HG02763 (cell line): ENCODE results near the gene DOCK1.

Experiments used
- ATAC-seq: cut with Tn5 transposase; IDR thresholded peaks from one replicate; pipeline ENCODE4 v1.9.1; 2021; ENCODE audit warnings: mild to moderate bottlenecking, moderate library complexity; ENCODE audit not compliant: unreplicated experiment

Gene DOCK1

DNA sequence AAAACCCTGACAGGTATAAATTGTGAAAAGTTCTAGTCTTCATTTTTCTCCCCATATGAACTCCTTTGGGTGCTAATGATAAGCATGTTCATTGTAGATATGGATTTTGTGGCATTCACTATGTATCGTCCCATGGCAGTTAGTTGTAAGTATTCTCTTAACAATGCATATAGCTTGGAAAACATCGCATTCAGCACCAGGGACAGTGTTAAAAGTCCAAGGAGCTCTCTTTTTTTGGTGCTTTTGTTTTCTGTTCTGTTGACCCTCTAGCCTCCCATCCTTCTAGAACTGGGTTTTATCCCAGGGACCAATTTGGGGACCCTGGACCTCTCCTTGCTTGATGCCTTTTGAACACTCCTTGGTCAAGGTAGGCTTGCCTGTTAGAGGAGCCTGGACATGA is 253.4 kb downstream of the DOCK1 start:
- ATAC-seq = no peak

DNA sequence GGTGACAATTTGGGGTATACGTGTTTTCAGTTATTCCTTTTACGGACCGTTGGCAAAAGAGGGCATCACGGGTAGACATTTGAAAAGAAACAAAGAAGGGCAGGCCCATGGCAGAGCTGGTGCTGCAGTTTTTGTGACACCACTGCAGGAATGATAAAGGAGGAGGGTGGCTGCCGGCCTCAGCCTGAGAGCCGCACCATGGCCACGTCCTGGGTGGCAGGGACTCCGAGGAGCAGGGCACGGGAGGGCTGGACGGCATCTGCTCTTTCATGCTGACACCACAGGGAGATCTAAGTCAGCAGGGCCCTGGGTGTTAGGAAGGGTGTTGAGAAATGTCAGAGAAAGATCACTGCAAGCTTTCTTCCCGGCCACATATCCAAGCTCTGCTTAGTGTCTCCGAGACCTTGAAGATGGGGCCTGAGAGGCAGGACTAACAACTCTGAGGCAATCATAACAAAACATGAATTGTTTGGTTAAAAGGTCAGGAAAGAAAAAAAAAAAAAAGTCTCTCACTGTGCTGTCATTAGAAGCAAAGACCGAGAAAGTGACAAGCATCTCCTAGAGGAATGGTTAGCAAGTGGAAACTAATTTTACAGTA is 254.5 kb downstream of the DOCK1 start:
- ATAC-seq = no peak

DNA sequence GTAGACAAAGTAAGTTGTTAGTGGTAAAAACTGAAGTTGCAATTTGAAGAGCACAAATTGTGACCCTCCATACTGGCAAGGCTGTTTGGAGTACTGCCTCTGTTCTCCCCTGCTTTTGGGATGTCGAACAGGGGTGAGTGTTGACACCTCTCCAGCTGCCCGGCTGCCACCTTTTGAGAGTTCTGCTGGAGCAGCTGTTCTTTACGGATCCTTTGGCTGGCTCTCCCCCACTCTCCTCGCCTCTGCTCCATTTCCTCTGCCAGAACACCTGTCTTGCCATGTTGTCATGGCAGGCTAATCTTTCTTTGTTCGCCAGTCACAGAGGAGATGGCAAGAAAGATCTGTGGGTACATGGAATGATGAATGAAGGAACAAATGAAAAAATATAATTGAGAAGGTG is 256.3 kb downstream of the DOCK1 start:
- no peak for ATAC-seq

DNA sequence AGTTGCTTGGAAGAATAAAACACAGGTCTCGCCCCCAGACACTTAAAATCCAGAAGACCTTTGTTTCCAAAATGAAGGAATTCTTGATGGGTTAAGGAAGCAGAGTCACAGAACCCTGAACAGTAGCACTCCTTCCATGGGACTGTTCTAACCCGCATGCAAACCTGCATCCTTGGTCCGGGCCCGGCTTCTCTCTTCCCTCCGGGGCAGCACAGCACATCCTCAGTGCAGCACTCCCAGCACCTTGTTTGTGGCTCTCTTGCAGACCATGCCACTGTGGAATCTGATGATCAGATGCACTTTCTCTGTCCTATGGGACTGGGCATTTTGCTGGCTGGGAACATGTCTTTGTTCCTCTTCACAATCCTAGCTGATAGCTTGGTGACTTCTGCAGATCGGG is 257.6 kb downstream of the DOCK1 start:
- no peak for ATAC-seq

DNA sequence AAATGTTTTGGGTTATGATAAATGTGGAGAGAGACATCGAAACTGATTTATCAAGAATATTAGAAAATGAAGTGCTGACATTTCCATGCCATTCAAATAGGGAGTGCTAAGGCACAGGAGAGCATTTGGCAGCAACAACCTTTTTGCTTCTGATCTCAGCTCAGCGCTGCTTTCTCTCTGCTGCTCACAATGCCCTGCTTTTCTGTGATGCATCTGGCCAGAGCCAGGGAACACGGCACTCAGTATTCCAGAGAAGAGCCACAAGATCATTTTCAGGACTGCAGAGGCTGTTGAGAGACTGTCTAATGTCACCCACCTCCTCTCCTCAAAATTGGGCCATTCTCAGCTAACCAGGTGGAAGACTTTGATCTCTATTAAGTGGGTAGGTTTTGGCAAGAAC is 263.0 kb downstream of the DOCK1 start:
- no peak for ATAC-seq

DNA sequence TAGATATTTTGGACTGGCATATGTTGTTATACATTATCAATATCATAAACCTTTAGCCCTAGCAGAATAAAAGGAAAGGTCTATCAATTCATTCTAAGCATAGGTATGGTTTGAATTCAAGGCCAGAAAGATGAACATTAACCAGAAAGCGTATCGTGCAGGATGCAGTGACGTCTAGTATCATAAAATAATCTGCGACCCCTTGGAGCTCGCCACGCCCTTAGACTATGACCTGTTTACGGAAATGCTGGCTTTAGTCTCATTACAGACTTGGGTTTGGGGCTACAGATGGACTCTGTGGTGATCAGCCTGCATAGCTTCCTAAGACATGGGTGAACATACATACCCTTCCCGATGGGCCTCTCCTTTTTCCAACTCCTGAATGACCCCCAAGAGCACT is 269.6 kb downstream of the DOCK1 start:
- ATAC-seq = no peak

DNA sequence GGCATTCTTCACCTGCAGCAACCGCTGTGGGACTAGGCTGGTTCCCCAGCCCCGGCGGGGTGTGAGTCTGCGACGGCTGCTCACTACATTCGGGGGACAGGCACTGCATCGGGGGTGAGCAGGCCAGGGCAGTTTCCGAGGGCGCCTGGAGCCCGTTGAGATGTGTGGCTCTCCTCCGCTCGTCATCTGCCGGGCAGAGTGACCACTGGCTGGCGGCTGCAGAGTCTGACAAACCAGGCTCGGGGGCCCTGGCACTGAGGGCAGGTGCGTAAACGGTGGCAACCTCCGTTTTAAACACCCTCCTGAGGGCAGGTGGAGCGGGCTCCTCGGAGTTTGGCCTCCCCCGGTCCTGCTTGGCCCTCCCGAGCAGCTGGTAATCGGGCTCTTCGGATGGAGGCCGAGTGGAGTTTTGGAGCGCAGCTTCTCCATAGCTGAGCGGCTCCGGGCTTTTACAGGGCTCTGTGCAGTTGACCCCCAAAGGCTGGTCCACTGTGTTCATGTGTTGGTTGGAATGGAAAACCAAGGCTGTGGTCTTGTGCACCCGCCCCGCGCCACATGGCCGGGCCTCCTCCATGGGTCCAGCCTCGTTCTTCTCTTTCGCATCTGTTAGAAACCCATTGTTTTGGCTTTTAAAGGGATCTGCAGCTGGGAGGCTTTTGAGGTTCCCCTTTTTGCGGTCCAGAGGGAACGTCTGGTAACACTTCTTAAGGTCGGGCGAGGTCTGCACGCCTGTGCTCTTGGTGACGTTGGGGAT is 270.3 kb downstream of the DOCK1 start:
- no peak for ATAC-seq

DNA sequence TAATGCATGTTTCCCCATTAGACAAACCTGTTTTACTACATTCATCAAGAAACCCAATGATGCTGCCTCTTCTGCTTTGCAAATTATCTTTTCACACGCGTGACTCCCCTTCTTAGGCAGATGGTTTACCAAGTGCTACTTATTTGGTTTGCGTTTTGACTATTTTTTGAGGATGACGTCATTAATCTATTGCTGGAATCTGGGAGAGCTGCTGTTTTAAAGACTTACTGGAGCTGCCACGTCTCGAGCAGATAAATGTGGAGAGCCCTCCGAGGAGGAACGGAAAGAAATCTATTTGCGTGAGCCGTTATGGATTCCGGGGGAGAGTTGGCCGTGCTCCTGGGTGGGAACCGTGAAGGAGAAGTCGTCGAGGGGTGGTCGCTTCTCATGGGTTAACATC is 271.4 kb downstream of the DOCK1 start:
- no peak for ATAC-seq

DNA sequence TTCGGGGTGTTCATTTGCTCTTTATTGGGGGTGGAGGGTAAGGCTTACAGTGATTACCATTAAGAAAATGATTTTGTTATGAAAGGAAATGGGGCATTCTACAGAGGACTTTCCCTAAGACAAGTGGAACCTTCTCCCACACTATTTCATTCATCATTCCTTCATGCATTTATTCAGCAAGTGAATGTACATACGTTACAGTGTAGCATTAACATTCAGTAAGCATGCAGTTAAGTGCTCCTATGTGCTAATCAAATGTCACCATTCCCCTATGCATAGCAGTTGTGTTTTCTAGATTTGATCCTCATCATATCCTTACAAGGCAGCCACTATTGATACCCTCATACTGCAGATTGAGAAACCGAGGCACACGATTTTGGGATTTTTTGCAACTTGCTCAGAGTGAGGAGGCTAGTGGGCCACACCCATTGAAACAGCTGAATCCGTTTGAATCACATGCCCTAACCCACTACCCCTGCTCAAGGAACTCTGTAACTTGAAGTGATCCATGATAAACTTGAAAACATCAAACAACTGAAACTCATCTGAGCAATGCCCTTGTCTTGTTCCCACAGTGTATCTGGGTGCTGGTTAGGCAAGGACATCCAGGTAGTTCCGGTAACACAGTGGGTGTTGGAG is 274.5 kb downstream of the DOCK1 start:
- ATAC-seq = no peak

DNA sequence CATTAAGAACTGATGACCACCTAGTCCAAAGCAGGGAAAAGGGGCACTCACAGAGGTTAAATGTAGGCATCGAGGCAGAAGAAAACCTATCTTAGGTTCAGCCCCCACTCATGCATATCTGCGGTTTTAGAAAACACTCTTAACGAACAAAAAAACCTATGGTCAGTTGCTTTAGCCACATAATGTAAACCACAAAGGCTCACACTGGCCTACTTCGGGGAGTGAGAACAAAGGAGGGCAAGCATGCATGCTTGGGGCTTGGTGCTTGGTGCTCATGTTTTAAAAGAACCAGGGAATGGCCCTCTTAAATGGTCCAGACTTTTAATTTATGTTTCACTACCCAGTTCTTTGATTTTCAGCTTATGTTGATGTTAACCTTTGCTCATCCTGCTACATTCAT is 276.9 kb downstream of the DOCK1 start:
- ATAC-seq = no peak

DNA sequence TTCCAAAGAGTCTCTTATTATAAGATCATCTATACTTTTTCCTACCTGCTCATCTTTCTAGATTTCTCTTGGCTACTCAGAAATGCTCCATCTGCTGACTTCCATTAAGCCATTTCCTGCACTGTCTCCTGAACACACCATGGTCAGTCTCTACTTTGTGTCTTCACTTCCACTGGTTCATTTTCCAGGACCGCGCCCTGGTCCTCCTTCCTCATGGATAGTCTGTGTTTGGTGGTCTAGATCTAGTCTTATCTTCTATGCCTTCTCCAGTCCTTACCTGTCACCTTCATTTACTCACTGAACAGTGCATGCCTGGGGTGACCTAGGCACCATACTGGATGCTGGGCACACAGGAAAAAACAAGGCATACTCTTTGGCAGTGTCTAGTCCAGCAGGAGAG is 279.4 kb downstream of the DOCK1 start:
- ATAC-seq = no peak

DNA sequence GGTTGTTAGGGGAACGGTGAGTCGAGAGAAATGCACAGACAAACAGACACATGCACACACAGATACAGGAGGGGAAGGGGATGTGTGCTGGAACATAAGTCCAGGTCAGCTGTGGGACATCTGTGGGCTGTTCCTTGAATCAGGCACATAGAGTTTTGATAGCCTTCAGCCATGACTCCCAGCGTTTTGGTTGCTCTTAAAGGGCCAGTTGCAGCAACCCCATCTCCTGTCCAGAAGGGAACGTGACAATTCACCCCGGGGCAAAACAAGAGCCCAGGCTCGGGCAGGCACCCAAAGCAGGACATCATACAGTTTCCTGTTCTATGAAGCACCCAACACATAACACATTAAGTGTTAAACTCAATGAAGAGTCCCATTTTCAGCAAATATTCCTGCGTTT is 281.6 kb downstream of the DOCK1 start:
- no peak for ATAC-seq

DNA sequence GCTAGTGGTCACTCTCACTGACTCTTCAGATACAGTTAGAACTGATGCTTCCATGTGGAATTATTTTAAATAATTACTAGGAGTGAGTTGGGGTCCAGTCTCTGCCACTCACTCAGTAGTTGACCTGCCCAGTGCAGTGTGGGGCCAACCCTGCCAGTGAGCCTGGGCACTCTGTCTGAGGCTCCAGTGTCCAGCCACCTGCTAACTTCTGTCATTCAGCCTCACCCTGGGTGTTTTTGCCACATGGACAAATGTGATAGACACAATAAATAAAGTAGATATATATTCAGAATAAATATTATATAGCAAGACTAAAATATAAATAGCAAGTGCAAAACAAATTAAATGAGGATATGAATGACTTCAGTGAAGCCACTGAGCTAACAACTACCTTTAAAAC is 284.0 kb downstream of the DOCK1 start:
- no peak for ATAC-seq

DNA sequence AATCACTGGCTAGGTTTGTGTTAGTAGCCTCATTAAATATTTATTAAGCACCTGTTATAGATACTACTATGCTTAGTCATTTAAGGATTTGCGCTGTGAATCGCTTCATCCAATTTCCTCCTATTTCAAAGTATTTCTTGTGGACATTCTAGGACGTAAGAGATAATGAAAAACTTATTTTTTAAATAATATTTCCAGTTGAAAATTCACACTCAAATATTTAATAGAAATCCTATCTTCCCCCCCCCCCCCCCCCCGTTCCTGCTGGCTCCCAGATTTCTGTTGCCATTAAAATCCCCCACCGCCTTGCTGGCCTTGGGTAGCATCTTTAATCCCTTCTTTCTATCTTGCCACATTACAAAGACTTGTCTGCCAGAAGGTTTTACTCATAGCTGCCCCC is 285.2 kb downstream of the DOCK1 start:
- ATAC-seq = no peak

DNA sequence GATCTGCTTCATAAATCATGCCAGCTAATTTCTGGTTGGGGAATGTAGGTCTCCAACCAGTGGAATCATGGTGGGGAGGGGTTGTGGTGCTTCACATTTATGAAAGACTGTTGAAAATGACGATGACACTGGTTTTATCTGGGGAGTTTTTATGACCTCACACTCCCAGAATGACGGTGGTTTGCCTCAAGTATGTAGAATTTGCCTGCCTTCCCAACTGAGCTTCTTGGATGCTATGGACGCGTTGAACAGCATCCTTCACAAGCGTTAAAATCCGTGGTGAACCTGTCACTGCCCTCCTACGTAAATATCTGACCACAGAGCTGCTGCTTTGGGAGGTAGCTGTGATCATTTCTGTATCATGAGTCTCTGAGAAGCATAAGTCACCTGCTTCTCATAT is 287.9 kb downstream of the DOCK1 start:
- no peak for ATAC-seq

DNA sequence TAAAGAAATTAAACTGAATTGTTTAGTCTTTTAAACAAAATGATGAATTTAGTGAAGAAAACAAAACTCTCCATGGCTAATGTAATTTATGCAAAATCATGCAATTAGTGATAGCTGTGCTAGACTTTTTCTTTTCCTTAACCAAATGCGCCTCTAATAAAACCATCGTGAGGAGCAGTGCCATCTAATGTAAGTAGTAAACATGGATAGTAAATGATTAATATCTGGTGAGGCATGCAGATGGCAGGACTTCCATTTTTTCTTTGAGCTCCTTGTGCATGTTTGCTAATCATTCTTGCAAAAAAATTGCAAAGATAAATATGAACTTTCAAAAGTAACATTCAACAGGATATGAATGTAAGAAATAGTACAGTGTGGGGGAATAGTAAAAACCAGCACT is 288.9 kb downstream of the DOCK1 start:
- no peak for ATAC-seq

DNA sequence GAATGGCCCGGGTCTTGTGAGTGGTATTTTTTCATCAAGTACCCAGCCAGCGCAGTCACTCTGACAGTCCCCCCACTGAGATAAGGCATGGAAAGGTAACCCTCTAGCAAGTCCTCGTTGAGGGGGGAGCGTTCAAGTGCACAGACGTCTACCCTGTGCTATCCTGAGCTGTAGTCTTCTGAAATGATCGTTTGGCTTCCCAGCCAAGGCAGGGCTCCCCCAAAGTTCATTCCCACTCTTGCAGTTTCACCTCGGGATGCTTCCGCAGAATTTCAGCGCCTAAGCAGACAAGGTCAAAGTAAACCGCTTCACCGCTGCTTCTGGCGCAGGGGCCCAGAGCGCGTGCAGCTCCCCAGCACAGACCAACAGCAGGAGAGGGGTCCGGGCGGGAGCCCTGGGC is 289.4 kb downstream of the DOCK1 start:
- no peak for ATAC-seq

DNA sequence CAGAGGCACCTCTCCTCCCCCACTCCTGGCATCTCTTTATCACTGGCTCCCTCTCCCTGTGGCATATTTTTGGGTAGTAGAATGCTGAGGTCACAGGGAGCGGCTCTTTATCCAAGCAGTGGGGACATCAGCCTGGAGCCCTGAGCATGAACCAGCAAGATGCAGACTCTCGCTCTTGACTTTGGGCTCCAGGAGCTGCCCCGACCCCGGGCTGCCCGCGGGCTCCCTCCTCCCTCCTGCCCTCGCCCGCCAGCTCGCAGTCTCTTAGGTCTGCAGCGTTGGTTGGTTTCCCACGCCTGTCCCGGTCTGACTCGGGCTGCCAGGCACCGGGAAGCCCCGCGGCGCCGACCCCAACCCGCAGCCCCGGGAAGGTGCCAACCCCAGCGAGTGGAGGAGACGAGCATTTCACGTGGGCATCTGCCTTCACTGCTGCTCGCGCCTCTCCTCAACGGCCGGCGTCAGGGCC is 289.8 kb downstream of the DOCK1 start:
- ATAC-seq = no peak

DNA sequence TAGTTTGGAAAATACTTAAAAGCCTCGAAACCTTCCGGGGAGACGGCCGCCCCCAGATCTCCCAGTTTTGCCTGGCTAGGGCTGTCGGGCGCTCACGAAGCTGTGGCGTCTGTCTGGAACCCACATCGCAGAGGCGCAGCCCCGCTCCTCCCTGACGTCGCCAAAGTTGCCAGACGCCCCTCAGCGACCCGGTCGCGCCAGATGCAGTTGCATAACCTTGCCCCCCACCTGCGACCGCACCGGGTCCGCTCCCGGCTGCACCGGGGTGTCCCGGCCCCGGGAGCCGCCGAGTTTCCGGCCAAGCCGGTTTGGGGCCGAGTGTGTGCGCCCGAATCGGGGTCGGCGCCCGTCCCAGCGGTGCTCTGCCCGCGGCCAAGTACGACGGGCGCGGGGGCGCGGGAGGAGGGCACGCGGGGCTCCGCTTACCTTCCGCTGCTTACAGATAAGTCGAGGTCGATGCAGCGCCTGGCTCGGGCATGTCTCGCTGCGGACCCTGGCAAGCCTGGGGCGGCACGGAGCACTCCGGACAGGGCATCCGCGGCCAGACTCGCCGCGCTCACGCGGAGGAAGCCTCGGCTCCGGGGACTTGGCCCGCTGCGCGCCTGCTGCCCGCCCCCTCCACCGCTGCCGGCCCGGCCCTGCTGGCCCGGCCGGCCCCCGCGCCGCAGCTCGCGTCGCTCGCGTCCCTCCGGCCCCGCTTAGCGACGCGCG is 290.5 kb downstream of the DOCK1 start:
- ATAC-seq = no peak

DNA sequence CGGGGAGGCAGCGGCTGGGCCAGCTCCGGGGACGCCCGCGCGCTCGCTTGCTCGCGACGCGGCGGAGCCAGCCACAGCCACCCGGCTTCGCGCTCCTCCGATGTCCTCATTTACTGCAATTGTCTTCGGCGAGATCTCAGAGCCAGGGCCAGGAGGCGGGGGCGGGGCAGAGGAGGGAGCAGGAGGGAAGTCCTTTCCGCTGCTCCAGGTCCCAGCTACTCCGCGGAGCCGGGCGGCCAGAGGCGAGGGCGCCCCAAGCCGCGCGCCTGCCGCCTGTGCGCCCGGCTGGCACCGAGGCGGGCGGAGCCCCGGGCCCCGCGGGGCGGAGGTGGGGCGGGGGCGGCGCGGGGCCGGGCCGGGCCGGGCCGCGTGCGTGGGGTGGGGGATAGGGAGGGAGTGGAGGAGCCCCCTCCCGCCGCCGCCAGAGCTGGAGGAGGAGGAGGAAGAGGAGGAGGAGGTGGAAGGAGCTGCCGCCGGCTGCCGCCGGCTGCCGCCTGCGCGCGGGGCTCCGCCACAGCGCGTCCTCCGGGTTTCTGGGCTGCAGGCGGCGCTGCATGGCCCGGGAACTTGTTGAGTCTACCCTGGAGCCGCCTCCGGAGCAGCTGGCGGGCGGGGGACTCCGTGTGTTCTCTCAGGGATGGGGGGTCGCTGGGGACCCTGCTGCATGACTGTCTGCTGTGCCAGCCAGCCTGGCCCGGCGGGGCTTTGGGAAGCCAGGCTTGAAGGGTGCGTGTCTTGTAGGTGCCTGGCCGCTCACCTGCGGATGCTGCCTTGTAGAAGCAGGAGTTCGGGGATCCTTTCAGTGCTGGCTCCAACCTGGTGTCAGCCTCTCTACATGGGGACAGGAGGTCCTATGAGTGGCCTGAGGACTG is 291.3 kb downstream of the DOCK1 start, which contains the start of gene INSYN2A:
Gene INSYN2A, minus strand, starts transcription at position 310 of the 872 bp plus-strand sequence. CDS start 20,196 bp downstream, outside the sequence.
- ATAC-seq = no peak

DNA sequence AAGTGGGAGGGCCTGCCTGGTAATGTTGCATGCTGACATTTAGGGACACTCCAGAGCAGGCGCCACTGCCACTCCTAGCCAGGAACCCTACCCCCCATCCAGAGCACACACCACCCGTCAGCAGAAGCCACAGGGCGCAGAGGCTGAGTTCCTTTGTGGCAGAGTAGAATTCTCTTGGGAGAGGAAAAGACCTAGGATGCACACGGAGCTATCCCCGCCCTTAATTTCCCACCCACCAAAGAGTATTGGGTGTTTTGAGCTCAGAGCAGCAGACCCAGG is 291.9 kb downstream of the DOCK1 start:
- ATAC-seq = no peak
